PC-3 (cell line): ENCODE measurements around the gene TACR2. TPM values are rescaled to one million over a fixed set of nuclear protein-coding genes. Genes with fewer than 3 reads are reported as not detected.
A peak's percentile ranks its signal among the peaks of the same experiment; 100 is the strongest.

ENCODE experiments used
- ATAC-seq: fragments of 200-7000 bp; cut with Tn5 transposase; 2 replicates; pipeline ENCODE4 v1.9.1; 2020; ENCODE audit warnings: mild to moderate bottlenecking, moderate library complexity
- BruUV-seq: library from RNA; stranded (reverse); fragments of 400-500 nt; replicated peaks from 2 replicates; lab custom pipeline; 2021; lab: Mats Ljungman, UMichigan
- CTCF ChIA-PET: fragments of 300-600 bp; sonication (Branson Sonifier 250); formaldehyde crosslinking; loops from one replicate; lab custom pipeline; 2022; ENCODE audit warnings: antibody characterized with exemption; lab: Charles Lee
- POLR2A ChIA-PET: fragments of 300-600 bp; sonication (Branson Sonifier 250); formaldehyde crosslinking; loops from one replicate; lab custom pipeline; 2022; ENCODE audit warnings: antibody characterized with exemption; ENCODE audit not compliant: unreplicated experiment; lab: Charles Lee
- DNase-seq: peaks from one replicate; pipeline ENCODE4 v3.0.0-alpha.2; 2015
- H2AFZ ChIP-seq: fragments of 300-600 bp; sonication (generic); 2 replicates; pipeline ENCODE4 v1.6.0; 2016; ENCODE audit warnings: antibody characterized with exemption, low read length
- H3F3A ChIP-seq: fragments of 300-600 bp; sonication (generic); one replicate; pipeline ENCODE4 v1.6.0; 2017; ENCODE audit warnings: antibody characterized with exemption, low read length, control low read depth, mild to moderate bottlenecking; ENCODE audit not compliant: unreplicated experiment
- H3K27ac ChIP-seq: fragments of 300-600 bp; sonication (generic); 2 replicates; pipeline ENCODE4 v1.5.1; 2016; ENCODE audit warnings: mild to moderate bottlenecking, low read length
- H3K27me3 ChIP-seq: fragments of 300-600 bp; sonication (generic); 2 replicates; pipeline ENCODE4 v1.6.1; 2016; ENCODE audit warnings: low read length, mixed read lengths
- H3K36me3 ChIP-seq: fragments of 300-600 bp; sonication (generic); 2 replicates; pipeline ENCODE4 v1.6.1; 2016; ENCODE audit warnings: low read depth, mixed run types, low read length, mixed read lengths
- H3K4me1 ChIP-seq: fragments of 300-600 bp; sonication (generic); 2 replicates; pipeline ENCODE4 v1.5.1; 2016; ENCODE audit warnings: low read length; ENCODE audit not compliant: insufficient read depth
- H3K4me2 ChIP-seq: fragments of 300-600 bp; sonication (generic); 2 replicates; pipeline ENCODE4 v1.6.0; 2016; ENCODE audit warnings: low read length
- H3K4me3 ChIP-seq: fragments of 300-600 bp; sonication (generic); 2 replicates; pipeline ENCODE4 v1.5.1; 2016; ENCODE audit warnings: mild to moderate bottlenecking, low read length, mixed read lengths
- H3K79me2 ChIP-seq: fragments of 300-600 bp; sonication (generic); 2 replicates; pipeline ENCODE4 v1.6.1; 2017; ENCODE audit warnings: low read length, mixed read lengths
- H3K9ac ChIP-seq: fragments of 300-600 bp; sonication (generic); 2 replicates; pipeline ENCODE4 v1.6.0; 2016; ENCODE audit warnings: mild to moderate bottlenecking, low read length
- H3K9me2 ChIP-seq: fragments of 300-600 bp; sonication (generic); replicated peaks from 2 replicates; pipeline ENCODE4 v1.6.1; 2016; ENCODE audit warnings: mixed run types, low read length, mixed read lengths
- H3K9me3 ChIP-seq: fragments of 300-600 bp; sonication (generic); 2 replicates; pipeline ENCODE4 v1.6.1; 2016; ENCODE audit warnings: low read length, mixed read lengths
- H4K20me1 ChIP-seq: fragments of 300-600 bp; sonication (generic); 2 replicates; pipeline ENCODE4 v1.6.1; 2016; ENCODE audit warnings: low read length, mixed read lengths
- CTCF ChIP-seq: fragments of 300-600 bp; sonication (generic); conservative IDR thresholded peaks from 2 replicates; pipeline ENCODE4 v1.5.1; 2017; ENCODE audit warnings: antibody characterized with exemption, low read depth, mild to moderate bottlenecking, low read length
- EZH2 ChIP-seq: fragments of 300-600 bp; sonication (generic); IDR thresholded peaks from one replicate; pipeline ENCODE4 v1.6.1; 2017; ENCODE audit warnings: antibody characterized with exemption, mild to moderate bottlenecking, low read length; ENCODE audit not compliant: unreplicated experiment
- EZH2phosphoT487 ChIP-seq: fragments of 300-600 bp; sonication (generic); IDR thresholded peaks from 2 replicates; pipeline ENCODE4 v1.6.1; 2018; ENCODE audit warnings: mild to moderate bottlenecking, antibody characterized with exemption, low read length, borderline replicate concordance
- intact Hi-C: fragments of 100-400 bp; cut with micrococcal nuclease; formaldehyde crosslinking; loops from 2 replicates; pipeline ENCODE4 v1.9.0; 2023
- total RNA-seq: library from RNA; depleted of rRNA; stranded (reverse); fragments of >200 nt; gene quantifications from 2 replicates; pipeline ENCODE4 v1.2.3, GENCODE V29; 2014

Gene TACR2
- total RNA-seq, 1 experiment from 2014 or later = 0.40 TPM

- Histone ChIP-seq H3K4me2 (peak overlapping the region; percentile 72), H3K27ac (peak overlapping the region; percentile 91), H3F3A (peaks cover 24% of the 10 kb centered on the region), H3K36me3 (no peaks in the 10 kb centered on the region), H3K27me3 (no peaks in the 10 kb centered on the region), H4K20me1 (no peaks in the 10 kb centered on the region), H3K4me1 (peaks cover 53% of the 10 kb centered on the region), H2AFZ (0 out of 2 replicates have a peak overlapping the region, but pooled peaks have one; percentile 1), H3K9me2 (no peaks in the 10 kb centered on the region), H3K9ac (peak overlapping the region; percentile 78), H3K9me3 (no peaks in the 10 kb centered on the region), H3K4me3 (peak overlapping the region; percentile 31; the same call in 1 of the 2 replicates), H3K79me2 (no peaks in the 10 kb centered on the region)
- intact Hi-C loops = loop anchor here (10.0 kb wide), 1 partner anchor 965 kb away; the partner anchor contains the start of gene EIF4EBP2
- POLR2A ChIA-PET = interaction anchor here (0.6 to 1.9 kb wide), 4 partner anchors 7 to 11 kb away, joined by 3 to 7 read pairs (median 4); partner anchors contain the start of gene TSPAN15
- no peak for TF ChIP-seq EZH2phosphoT487
- no peak for TF ChIP-seq CTCF
- no peak for TF ChIP-seq EZH2
- no TSS peak for BruUV-seq
- DNase-seq (peak; percentile 96), ATAC-seq (peak; percentile 45)
- CTCF ChIA-PET = interaction anchor here (0.7 to 2.2 kb wide), 4 partner anchors 10 to 208 kb away, joined by 3 to 11 read pairs (median 4); no protein-coding TSS in a partner anchor
These were observed 23.2 kb upstream of the TACR2 start for GRCh38 chr10:69439813-69440506.

- CTCF ChIA-PET = interaction anchor here (1.1 to 2.2 kb wide), 5 partner anchors 8 to 198 kb away, joined by 5 to 16 read pairs (median 8); no protein-coding TSS in a partner anchor
- TF ChIP-seq EZH2phosphoT487 = no peak
- no peak for TF ChIP-seq CTCF
- no peak for TF ChIP-seq EZH2
- H3K9ac ChIP-seq = peak overlapping the region; percentile 78
These were observed 22.6 kb upstream of the TACR2 start for GRCh38 chr10:69439350-69439739.

More at GRCh38 chr10:69439350-69439739, 22.6 kb upstream of the TACR2 start:
- H3K27me3 ChIP-seq = no peaks in the 10 kb centered on the region
- peak; percentile 80 for ATAC-seq
- no peaks in the 10 kb centered on the region for H4K20me1 ChIP-seq
- H3K36me3 ChIP-seq = no peaks in the 10 kb centered on the region
- peak overlapping the region; percentile 72 for H3K4me2 ChIP-seq
- peak overlapping the region; percentile 31; the same call in 1 of the 2 replicates for H3K4me3 ChIP-seq
- H3K4me1 ChIP-seq = peaks cover 53% of the 10 kb centered on the region
- H3K9me2 ChIP-seq = no peaks in the 10 kb centered on the region
- peak; percentile 94 for DNase-seq
- peak overlapping the region; percentile 91 for H3K27ac ChIP-seq
- H3K9me3 ChIP-seq = no peaks in the 10 kb centered on the region
- intact Hi-C loops = no loop called here
- POLR2A ChIA-PET = interaction anchor here (0.6 to 1.9 kb wide), 4 partner anchors 8 to 428 kb away, joined by 3 to 14 read pairs (median 6); partner anchors contain the start of gene TSPAN15
- peaks cover 24% of the 10 kb centered on the region for H3F3A ChIP-seq
- H2AFZ ChIP-seq = peak overlapping the region; percentile 57
- BruUV-seq = no TSS peak
- no peaks in the 10 kb centered on the region for H3K79me2 ChIP-seq
